Epithelial cell of proximal tubule (primary cell): ENCODE data around the gene KCNQ1OT1. TPM values are rescaled to one million over a fixed set of nuclear protein-coding genes. Genes with fewer than 3 reads are reported as not detected.

Source experiments
- DNase-seq: peaks from one replicate; pipeline ENCODE4 v3.0.0-alpha.2; 2011; ENCODE audit warnings: low read depth
- H3K4me3 ChIP-seq: 2 replicates; pipeline ENCODE4 v1.5.1; 2011; ENCODE audit warnings: low read depth, mild to moderate bottlenecking, low read length
- total RNA-seq: library from RNA; depleted of rRNA; stranded (reverse); fragments of >200 nt; gene quantifications from 2 replicates; pipeline ENCODE4 v1.2.3, GENCODE V29; 2015
- TF ChIP-seq, protein P1 (sequence below): conservative IDR thresholded peaks from 2 replicates; pipeline ENCODE4 v1.5.1; 2012; ENCODE audit warnings: low read depth, mild to moderate bottlenecking, low read length

KCNQ1OT1 gene
- total RNA-seq, 1 donor from 2014 or later: 0.63 TPM

DNA sequence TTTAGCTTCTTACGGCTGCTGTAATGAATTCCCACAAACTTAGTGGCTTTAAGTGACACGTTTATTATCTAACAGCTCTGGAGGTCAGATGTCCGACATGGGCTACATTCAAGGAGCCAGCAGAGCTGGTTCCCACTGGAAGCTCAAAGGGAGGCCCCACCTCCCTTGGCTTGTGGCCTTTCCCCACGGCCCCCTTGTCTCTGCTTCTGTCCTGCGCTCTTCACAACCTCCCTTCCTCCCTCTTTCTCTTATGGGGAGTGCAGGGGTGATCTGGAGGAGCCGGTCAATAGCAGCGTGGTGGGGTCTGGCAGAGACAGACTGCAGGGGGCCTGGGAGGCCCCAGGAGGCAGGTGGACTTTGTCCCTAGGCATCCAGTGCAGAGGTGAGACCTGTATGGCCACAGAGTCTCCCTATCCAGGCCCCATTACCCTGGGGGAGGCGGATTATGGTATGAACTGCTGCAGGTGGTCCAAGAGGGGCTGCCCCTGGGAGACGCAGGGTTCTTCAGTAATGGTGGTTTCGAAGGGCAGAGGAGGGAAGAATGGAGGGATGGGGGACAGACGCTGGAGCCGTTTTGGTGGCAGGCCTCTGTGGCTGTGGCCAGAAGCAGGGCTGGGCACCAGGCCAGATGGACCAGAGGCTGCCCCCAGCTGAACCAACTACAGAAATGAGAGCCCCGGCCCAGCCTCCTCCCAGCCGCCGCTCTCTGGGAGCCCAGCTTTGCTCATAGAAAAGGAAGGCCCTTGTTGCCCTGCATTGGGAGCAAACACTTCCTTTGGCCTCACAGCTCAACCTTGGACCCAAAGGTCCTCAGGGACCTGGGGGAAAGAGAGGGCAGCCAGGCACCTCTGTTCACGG is 30.7 kb upstream of the KCNQ1OT1 start:
- no peak for DNase-seq
- no peak overlapping the region for H3K4me3 ChIP-seq
- TF ChIP-seq, protein P1, sequence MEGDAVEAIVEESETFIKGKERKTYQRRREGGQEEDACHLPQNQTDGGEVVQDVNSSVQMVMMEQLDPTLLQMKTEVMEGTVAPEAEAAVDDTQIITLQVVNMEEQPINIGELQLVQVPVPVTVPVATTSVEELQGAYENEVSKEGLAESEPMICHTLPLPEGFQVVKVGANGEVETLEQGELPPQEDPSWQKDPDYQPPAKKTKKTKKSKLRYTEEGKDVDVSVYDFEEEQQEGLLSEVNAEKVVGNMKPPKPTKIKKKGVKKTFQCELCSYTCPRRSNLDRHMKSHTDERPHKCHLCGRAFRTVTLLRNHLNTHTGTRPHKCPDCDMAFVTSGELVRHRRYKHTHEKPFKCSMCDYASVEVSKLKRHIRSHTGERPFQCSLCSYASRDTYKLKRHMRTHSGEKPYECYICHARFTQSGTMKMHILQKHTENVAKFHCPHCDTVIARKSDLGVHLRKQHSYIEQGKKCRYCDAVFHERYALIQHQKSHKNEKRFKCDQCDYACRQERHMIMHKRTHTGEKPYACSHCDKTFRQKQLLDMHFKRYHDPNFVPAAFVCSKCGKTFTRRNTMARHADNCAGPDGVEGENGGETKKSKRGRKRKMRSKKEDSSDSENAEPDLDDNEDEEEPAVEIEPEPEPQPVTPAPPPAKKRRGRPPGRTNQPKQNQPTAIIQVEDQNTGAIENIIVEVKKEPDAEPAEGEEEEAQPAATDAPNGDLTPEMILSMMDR: no peak

- no peak overlapping the region for H3K4me3 ChIP-seq
- TF ChIP-seq, protein P1: no peak
- no peak for DNase-seq
These were observed 30.0 kb upstream of the KCNQ1OT1 start for GRCh38 chr11:2729841-2730240.

GRCh38 chr11:2728663-2729332 is 29.0 kb upstream of the KCNQ1OT1 start:
- no peak for DNase-seq
- no peak overlapping the region for H3K4me3 ChIP-seq
- TF ChIP-seq, protein P1: no peak

DNA sequence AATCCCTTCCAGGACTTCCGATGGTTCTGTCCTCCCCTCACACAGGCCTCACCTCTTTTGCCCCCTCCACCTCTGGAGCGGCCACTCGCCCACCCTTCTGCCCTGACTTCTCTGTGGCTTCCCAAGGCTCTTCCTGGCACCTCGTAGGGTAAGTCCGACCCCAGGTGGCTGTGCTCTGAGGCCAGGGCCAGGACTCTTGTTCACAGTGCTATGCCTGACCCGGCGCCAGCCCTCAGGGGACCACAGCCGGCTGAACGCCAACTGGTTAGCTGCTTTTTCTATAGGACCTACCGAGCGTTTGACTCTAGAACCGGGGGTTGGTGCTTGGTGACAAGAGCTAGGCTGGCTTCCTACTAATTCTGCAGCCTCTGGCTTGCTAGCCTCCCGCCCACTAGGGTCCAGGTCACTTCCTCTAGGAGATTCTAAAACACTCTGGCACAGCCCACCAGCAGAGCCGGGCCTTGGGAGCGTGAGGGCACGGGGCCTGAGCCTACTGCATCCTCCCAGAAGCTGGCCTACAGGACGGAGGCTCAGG is 28.4 kb upstream of the KCNQ1OT1 start:
- TF ChIP-seq, protein P1: no peak
- no peak overlapping the region for H3K4me3 ChIP-seq
- no peak for DNase-seq

GRCh38 chr11:2726964-2727363 is 27.2 kb upstream of the KCNQ1OT1 start:
- no peak for DNase-seq
- TF ChIP-seq, protein P1: no peak
- H3K4me3 ChIP-seq: no peak overlapping the region

GRCh38 chr11:2725368-2726300 is 25.8 kb upstream of the KCNQ1OT1 start:
- TF ChIP-seq, protein P1: no peak
- no peak for DNase-seq
- no peak overlapping the region for H3K4me3 ChIP-seq
